HG03457 (cell line): ENCODE measurements around the gene GLT6D1.

Source experiments
- ATAC-seq: cut with Tn5 transposase; IDR thresholded peaks from one replicate; pipeline ENCODE4 v1.9.1; 2021; ENCODE audit warnings: moderate number of reproducible peaks; ENCODE audit not compliant: unreplicated experiment

The GLT6D1 gene

GRCh38 chr9:135624282-135624681 is 15.1 kb downstream of the GLT6D1 start:
- no peak for ATAC-seq

GRCh38 chr9:135622415-135623020 is 16.8 kb downstream of the GLT6D1 start:
- ATAC-seq, result no peak

GRCh38 chr9:135620558-135620957 is 18.8 kb downstream of the GLT6D1 start:
- ATAC-seq, result no peak

- ATAC-seq, result no peak
Observed at GRCh38 chr9:135619599-135619886, 19.8 kb downstream of the GLT6D1 start.

- ATAC-seq, result no peak
Observed at GRCh38 chr9:135618866-135619598, 20.3 kb downstream of the GLT6D1 start.

GRCh38 chr9:135617991-135618411 is 21.3 kb downstream of the GLT6D1 start:
- no peak for ATAC-seq

- no peak for ATAC-seq
Observed at GRCh38 chr9:135617538-135617900, 21.8 kb downstream of the GLT6D1 start.

GRCh38 chr9:135616619-135617537 is 22.5 kb downstream of the GLT6D1 start:
- no peak for ATAC-seq

GRCh38 chr9:135615666-135616618 is 23.4 kb downstream of the GLT6D1 start:
- no peak for ATAC-seq

GRCh38 chr9:135614821-135615665 is 24.3 kb downstream of the GLT6D1 start:
- no peak for ATAC-seq

GRCh38 chr9:135613946-135614805 is 25.2 kb downstream of the GLT6D1 start:
- ATAC-seq, result no peak

GRCh38 chr9:135612981-135613910 is 26.1 kb downstream of the GLT6D1 start:
- ATAC-seq, result no peak

GRCh38 chr9:135612437-135612836 is 26.9 kb downstream of the GLT6D1 start:
- ATAC-seq, result no peak

GRCh38 chr9:135611875-135612209 is 27.5 kb downstream of the GLT6D1 start:
- no peak for ATAC-seq

- no peak for ATAC-seq
Observed at GRCh38 chr9:135611142-135611874, 28.0 kb downstream of the GLT6D1 start.

GRCh38 chr9:135610290-135611141 is 28.8 kb downstream of the GLT6D1 start:
- no peak for ATAC-seq
